HuH-7 (cell line): ENCODE data around the gene ACSM5.
"Not testable (repeated sequence)": the region's sequence is repeated elsewhere in the genome, so short reads cannot be mapped to it uniquely, and the experiment has no call there.

Experiments used
- DNase-seq: peaks from one replicate; pipeline ENCODE4 v3.0.0; 2011; ENCODE audit warnings: low spot score

Gene ACSM5

DNA sequence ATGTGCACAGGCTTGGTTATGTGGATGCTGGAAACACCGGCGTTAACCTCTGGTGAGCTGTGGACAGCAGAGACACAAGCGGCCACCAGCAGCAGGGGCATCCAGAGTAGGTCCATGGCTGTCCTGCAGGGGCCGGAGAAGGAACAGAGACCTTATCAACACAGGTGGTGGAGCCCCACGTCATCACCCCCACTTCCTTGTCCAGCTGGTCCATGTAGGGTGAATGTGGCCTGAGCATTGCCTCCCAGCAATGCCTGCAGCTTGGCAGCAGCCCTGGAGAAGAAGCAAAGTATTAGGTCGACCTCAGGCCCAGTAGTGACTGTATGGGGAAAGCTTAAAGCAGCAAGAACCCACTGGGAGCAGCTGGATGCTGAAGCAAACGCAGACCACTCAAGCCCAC lies 10.1 kb upstream of the ACSM5 start:
- DNase-seq = no peak

DNA sequence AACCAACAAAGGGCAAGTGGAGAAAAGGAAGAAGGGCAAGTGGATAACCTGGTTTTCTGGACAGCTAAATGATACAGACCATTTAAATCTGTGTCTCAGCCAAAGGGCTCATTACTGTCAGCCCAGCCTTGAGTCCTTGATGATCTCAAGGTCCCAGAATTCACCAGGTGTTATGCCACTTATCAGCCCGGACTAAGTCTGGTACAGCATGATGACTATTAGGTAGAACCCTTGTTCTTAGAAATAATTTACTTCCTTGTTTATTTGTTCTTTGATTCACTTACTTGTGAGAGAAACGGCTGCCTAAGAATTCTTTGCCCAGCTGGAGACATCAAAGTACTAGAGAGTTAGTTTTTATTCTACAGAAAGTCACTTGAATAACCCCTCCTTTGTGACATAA lies 8.3 kb upstream of the ACSM5 start:
- DNase-seq = no peak

DNA sequence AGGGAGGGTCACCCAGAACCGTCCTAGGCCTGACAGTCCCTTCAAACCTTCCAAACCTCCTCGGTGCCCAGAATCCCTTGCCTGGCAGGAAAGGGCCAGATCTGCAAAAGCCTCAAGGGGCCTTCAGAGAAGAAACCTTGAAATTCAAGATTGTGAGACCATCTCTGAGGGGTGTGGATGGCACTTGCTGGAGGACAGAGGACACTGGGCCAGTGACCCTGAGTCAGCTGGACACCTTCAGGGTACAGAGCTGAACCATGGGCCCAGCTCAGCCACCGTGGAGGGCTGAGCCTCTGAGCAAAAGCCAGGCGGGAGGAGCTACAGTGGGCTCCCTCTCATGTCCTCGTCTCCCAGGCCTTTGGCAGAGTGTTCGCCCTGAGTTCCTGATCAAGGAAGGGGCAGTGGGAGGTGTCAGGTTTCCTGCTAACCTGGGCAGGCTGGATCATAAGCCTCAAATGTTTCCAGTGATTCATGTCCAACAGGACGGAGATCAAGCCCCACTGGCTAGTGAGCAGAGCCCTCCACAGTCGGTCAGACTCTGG lies 7.8 kb upstream of the ACSM5 start:
- no peak for DNase-seq

DNA sequence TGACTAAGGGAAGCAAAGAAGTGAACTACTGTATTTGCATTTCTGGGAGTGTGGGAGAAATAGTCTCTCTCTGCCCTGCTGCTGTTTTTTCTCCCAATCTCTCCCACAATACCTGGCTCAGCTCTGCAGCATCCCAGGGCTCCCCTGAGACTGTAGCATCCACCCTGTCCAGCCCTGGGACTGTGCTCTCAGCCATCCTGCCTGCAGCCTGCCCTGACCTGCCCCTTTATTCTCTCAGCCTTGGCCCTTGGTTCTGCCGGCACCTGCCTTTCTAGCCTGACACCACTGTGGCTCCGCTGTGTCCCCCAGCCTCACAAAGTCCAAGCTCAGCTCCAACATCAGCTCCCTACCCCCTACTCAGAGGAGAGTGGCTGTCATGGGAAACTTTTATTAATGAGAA lies 6.7 kb upstream of the ACSM5 start:
- no peak for DNase-seq

DNA sequence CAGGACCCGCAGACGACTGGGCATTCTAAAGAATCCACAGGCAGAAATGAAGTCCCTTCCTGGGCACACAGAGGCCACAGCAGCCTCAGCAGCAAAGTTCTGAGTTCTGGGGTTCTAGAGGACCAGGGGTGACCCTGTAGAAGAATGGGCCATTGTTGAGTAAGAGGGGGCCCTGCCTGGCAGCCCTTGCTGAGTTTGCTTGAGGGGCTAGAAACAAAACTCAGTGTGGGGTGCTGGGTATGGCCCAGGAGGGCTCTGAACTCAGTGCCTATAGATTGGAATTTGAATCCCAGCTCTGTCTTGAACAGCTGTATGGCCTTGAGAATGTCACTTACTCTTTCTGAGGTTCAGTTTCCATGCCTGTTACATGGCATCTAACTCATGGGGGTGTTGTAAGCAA lies 4.7 kb upstream of the ACSM5 start, which contains the start of gene PDILT:
Gene PDILT, minus strand, starts transcription at position 101 of the 400 bp plus-strand sequence. CDS start 5,437 bp downstream, outside the sequence.
- no peak for DNase-seq

DNA sequence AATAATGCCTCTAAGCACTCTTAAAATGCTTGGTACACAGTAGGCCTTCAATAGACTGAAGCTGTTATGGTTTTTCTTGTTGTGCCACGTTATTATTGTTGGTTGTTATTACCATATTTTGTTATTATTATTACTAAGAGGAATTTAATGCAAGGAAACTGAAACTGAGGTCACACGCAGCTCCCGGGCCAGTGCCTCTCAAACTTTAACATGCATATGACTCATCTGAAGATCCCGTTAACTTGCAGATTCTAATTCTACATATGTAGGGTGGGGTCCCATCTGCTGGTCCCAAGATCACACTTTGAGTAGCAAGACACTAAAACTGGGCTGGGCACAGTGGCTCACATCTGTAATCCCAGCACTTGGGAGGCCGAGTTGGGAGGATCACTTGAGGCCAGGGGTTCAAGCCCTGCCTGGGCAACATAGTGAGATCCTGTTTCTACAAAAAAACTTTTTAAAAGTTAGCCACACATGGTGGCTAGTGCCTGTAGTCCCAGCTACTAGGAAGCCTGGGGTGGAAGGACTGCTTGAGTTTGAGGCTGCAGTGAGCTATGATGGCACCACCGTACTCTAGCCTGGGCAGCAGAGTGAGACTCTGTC lies 888 bp downstream of the ACSM5 start:
- no peak for DNase-seq

DNA sequence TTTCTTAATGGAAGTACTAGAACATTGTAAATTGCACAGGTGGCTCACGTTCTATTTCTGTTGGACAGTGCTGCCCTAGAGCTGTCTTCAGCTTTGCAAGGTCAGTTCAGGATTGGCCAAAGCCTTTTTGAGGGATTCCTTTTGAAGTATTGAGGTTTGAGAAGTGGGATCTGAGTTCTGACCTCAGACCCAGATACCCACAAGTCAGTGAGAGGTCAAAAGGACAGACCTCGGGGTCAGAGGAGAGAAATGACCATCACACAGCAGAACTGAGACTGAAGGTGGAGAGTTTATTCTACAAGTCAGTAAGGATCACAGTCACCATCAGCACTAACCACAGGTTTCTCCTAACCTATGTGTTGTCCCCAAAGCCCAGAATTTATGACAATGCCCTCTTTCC lies 1.7 kb downstream of the ACSM5 start:
- DNase-seq = no peak

DNA sequence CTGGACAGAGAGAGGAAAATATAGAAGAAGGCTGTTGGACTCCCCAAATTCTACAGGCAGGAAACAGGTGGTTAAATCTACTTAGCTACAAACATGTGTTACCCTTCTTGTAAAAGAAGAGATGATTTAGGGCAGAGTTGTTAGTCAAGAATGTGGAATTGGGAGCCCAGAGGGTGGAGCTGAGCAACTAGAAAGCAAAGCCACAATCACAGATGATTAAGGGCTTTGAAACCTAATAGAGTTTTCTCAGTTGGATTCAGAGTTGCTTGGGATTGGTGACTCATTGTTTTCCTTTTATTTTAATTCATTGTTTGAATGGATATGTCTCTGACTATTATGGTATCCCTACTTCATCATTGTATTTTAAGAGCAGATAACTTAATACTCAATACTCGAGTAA lies 6.2 kb downstream of the ACSM5 start:
- no peak for DNase-seq

DNA sequence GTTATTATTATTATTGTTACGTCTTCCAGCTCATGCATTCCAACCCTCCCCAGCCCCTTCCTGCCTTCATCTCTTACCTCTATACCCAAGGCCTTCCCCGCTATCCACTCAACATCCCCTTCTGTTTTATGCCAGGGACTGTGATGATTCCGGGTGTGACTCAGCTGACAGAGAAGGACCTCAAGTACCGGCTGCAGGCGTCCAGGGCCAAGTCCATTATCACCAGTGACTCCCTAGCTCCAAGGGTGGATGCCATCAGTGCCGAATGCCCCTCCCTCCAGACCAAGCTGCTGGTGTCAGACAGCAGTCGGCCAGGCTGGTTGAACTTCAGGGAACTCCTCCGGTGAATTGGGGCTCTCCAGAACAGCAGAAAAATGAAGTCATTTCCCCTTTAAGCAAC lies 9.8 kb downstream of the ACSM5 start:
- not testable (repeated sequence) for DNase-seq

DNA sequence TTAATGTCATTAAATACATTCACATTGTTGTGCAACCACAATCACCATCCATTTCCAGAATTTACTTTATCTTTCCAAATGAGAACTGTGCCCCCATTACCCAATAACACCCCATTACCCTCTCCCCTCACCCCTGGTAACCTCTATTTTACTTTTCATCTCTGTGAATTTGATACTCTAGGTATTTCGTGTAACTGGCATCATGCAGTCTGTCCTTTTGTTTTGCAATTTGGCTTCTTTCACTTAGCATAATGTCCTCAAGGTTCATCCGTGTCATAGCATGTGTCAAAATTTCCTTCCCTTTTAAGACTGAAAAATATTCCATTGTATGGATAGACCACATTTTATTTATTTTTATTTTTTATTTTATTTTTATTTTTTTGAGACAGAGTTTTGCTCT lies 12.4 kb downstream of the ACSM5 start:
- DNase-seq = not testable (repeated sequence)

DNA sequence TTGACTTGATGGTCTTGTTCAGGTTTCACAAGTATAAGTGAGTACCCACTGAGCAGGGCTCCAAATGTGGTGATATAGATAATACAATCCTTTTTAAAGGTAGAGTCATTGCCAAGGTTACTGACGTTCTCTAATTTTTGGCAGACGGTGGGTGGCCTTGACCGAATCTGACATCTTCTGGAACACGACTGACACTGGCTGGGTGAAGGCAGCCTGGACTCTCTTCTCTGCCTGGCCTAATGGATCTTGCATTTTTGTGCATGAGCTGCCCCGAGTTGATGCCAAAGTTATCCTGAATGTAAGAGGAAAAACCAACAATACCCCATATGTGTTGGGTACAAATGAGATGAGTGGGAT lies 14.4 kb downstream of the ACSM5 start:
- not testable (repeated sequence) for DNase-seq

DNA sequence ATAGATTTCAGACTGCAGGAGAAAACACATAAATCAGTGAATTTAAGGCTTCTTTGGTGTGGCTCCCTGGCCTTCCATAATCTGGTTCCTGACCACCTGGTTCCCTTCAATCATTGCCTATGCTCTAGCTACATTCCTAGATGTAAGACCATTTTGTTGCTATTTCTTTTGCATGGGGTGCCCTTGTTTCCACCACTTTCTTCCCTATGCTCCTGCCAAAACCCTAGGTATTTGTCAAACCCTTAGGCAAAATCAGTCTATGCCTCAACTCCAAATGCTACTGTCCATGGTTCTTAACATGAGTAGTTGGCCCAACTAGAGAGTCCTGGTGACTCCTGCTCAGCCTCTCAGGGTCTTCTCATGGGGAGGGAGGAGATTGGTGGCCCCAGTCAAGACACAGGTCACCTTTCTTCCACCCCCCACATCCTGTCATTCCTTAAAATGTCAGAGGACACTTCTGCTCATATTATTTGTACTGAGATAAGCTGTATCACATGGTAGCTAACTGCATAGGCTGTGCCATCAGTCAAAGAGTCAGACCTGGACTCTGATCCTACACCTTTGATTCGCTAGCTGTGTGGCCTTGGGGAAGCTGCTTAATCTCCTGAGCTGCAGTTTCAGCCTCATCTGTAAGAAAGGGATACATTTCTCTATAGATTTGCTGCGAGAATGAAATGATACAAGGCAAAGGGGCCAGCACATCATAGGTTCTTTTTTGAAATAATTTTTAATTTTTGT lies 15.0 kb downstream of the ACSM5 start:
- no peak for DNase-seq

DNA sequence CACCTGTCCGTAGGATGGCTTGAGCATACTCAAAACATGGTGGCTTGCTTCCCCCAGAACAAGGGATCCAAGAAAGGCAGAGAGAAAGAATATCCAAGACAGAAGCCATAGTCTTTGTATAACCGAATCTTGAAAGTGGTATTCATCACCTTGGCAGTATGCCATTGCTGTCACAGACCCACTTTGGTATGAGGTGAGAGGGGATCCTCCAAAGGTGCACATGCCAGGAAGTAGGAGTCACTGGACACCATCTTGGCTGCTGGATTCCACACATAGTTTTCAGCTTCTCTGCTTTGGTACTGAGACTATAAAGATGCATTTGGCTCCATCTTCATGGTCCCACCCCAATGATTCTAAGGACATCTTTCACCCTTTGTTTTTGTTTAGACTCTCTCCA lies 18.1 kb downstream of the ACSM5 start:
- DNase-seq = not testable (repeated sequence)

DNA sequence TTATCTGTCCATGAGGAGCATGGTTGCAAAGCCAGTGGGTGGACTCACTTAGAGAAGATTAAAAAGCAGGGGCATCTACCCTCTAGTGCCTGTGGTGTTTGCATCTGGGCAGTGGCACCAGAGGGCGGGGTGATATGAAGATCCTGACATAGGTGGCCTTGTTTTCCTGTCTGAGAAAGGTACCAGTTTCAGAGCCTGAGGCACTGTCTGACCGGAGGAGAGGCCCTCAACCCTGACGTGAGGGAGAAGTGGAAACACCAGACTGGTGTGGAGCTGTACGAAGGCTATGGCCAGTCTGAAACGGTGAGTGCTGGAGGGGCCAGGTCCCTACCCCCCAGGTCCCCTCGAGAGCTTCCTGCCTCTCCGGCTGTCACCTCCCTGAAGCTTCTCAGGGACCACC lies 20.2 kb downstream of the ACSM5 start:
- not testable (repeated sequence) for DNase-seq

DNA sequence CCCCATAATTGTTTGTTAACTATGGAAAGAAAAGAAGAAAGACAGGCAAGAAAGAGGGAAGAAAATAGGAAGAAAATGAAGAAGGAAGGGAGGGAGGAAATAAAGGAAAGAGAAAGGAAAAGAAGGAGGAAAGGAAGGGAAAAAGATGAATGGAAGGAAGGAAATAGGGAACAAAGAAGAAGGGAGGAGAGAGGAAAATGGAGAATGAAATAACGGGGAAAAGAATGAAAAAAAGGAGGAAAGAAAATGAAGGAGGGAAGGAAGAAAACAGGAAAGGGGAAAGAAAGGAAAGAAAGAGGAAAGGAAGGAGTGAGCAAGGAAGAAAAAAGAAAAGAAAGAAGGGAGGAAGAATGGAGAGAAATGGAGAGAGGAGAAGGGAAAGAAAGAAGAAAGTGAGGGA lies 21.1 kb downstream of the ACSM5 start:
- DNase-seq = not testable (repeated sequence)

DNA sequence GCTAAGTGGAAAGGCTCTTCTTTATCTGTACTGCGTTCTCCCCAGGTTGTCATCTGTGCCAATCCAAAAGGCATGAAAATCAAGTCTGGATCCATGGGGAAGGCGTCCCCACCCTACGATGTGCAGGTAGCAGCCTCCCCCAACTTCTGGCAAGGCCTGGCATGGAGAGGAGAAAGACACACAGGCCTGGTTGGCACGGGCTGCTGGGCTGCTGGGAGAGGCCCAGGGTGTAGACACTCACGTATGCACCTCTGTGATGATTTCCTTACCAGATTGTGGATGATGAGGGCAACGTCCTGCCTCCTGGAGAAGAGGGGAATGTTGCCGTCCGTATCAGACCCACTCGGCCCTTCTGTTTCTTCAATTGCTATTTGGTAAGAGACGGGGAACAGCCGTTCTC lies 21.6 kb downstream of the ACSM5 start:
- DNase-seq = no peak

DNA sequence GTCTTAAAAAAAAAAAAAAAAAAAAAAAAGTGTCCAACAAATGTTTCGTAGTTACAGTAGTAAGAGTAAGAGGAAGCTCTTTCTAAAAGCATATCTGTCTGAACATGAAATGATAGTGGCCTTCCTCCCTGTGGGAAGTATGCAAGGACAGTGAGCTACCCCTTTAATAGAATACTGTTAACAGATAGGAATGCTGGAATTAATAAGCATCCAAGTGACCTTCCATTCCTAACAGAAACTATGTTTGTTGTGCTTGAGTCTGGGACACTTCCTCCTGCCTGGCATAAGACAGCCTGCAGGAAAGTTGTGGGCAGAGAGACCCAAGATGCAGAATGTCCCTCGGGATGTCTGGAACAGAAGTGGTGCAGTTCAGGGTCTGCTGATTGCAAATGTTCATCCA lies 29.6 kb downstream of the ACSM5 start:
- DNase-seq = not testable (repeated sequence)

DNA sequence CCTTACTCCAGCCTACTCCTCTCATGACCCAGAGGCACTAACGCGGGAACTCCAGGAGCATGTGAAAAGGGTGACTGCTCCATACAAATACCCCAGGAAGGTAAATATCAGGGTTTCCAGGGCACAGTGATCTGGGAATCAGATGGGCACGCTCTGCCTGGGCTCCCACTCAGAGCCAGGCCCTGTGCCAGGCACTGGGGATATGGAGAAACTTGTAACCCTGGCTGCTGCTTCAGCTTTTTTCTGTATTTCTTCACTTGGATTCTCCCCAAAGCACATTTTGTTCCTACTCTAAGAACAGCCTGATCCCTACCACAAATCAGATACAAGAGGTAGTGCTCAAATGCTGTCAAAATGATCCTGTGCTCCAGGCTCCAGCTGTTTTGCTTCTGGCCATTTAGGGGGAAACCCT lies 30.5 kb downstream of the ACSM5 start:
- not testable (repeated sequence) for DNase-seq

DNA sequence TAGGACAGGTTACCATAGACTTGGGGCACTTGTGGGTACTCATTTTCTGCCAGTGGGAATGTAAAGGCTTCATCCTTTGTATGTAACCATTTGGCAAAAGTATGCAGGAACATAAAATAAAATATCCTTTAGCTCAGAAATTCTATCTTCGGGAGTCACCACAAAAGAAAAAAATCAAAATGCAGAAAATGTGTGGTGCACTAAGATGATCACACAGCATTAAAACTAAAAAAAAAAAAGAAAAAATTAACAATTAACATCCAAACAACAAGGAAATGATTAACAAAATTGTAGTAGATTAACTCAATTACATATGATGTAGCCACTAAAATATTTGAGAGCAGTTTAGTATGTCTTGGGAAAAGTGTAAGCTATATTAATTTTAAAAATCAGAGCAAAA lies 31.4 kb downstream of the ACSM5 start:
- DNase-seq = not testable (repeated sequence)

DNA sequence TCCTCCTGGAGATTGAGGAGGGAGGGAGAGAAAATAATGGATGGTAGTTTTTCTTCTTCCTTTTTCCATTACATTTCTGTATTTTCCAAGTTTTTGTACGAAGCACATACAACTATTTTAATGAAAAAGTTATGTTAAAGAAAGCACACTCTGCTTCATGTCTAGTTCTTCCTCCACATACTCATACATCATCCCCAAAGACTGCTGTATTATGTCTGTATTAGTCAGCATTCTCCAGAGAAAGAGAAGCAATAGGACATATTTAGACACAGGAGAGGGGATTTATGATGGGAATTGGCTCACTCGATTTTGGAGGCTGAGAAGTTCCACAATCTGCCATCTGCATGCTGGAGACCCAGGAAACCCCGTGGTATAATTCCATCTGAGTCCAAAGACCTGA lies 31.9 kb downstream of the ACSM5 start:
- no peak for DNase-seq

DNA sequence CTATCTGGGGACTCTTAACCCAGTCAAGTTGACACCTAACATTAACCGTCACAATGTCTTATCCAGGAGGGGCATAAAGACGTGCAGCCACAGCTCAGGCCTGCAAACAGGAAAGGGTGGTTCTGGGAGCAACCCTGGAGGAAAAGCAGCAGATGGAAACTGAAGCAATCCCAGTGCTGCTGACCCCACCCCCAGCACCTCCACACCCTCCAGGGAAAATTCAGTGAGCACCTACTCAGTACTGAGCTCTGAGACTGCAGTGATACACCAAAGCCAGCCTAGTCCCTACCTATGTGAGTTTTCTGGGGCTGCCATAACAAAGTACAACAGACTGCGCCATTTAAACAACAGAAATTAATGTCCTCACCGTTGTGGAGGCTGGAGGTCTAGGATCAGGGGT lies 32.5 kb downstream of the ACSM5 start:
- not testable (repeated sequence) for DNase-seq

DNA sequence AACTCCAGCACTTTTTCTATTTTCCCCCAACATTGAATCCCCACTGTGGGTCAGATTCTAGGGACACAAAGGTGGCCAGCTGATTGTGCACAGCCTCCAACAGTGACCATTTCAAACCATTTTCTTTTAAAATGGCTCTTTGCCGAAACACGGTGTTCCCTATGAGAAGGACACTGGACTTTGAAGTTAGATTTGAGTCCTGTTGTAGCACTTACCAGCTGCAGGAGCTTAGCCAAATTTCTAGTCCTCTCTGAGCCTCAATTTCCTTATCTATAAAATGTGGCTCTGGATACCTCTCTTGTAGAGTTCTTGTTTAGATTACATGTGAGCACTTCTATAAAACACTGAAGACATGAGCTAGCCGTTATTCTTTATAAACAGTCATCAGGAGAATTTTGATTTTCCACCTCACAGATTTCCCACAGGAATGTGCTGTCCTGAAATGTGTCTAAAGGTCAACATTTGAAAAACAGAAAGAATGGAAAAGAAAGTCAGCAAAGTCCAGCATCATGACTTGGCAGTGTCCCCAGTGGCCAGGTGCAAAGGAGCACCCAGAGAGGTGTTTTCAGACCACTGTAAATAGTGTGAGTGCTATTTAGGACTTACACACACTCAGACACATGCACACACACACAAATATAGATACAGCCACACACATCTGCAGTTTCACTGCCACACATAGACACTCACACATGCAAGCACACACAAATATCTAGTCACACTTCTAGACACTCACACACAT lies 37.5 kb downstream of the ACSM5 start:
- DNase-seq = not testable (repeated sequence)

DNA sequence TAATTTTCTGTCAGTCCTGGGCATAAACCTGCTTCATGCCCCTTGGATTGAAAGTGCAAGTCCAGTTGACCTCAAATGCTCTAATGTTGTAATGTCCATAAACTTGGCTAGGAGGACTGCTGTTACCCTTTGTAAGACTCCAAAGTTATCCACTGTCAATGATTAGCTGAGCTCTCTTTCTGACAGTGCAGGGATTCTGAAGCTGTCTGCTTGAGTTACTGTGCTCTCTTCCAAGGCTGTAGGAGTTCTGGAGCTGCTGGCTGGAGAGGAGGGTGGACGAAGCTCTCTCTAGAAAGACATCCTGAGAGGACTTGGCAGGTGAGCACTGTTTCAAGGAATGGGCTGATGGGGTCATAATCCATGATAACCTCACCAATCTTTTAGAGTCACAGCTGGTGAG lies 42.0 kb downstream of the ACSM5 start, which contains the start of gene ACSM2A:
Gene ACSM2A, plus strand, starts transcription at position 158 of the 400 bp plus-strand sequence. CDS start 8,594 bp downstream, outside the sequence.
- not testable (repeated sequence) for DNase-seq
